GM18870 (cell line): ENCODE measurements around the gene KCNK2.

ENCODE experiments used
- ATAC-seq: cut with Tn5 transposase; IDR thresholded peaks from one replicate; pipeline ENCODE4 v1.9.1; 2021; ENCODE audit warnings: moderate library complexity; ENCODE audit not compliant: unreplicated experiment

Gene KCNK2

GRCh38 chr1:215082532-215083382 lies at the start of gene KCNK2:
TSS of gene KCNK2 (plus strand) at chr1:215082737. CDS start at chr1:215083386, 649 bp downstream.
- no peak for ATAC-seq

- ATAC-seq = no peak
Observed at GRCh38 chr1:215032911-215033526, 49.5 kb upstream of the KCNK2 start.

GRCh38 chr1:215040190-215040589 lies 42.3 kb upstream of the KCNK2 start:
- ATAC-seq = no peak

- ATAC-seq = no peak
Observed at GRCh38 chr1:215043401-215043800, 39.1 kb upstream of the KCNK2 start.

- no peak for ATAC-seq
Observed at GRCh38 chr1:215044151-215044550, 38.4 kb upstream of the KCNK2 start.

- ATAC-seq = no peak
Observed at GRCh38 chr1:215045698-215046308, 36.7 kb upstream of the KCNK2 start.

- no peak for ATAC-seq
Observed at GRCh38 chr1:215052256-215053015, 30.1 kb upstream of the KCNK2 start.

- no peak for ATAC-seq
Observed at GRCh38 chr1:215054266-215054665, 28.3 kb upstream of the KCNK2 start.

GRCh38 chr1:215055281-215055935 lies 27.1 kb upstream of the KCNK2 start:
- ATAC-seq = no peak

- no peak for ATAC-seq
Observed at GRCh38 chr1:215056584-215056983, 26.0 kb upstream of the KCNK2 start.

GRCh38 chr1:215059947-215060346 lies 22.6 kb upstream of the KCNK2 start:
- no peak for ATAC-seq

- no peak for ATAC-seq
Observed at GRCh38 chr1:215064327-215064726, 18.2 kb upstream of the KCNK2 start.

GRCh38 chr1:215071078-215071477 lies 11.5 kb upstream of the KCNK2 start:
- ATAC-seq = no peak

GRCh38 chr1:215076322-215076721 lies 6.2 kb upstream of the KCNK2 start:
- peak; percentile 70 for ATAC-seq

GRCh38 chr1:215079456-215079855 lies 3.1 kb upstream of the KCNK2 start:
- no peak for ATAC-seq

GRCh38 chr1:215081661-215082531 lies 641 bp upstream of the KCNK2 start:
- ATAC-seq = no peak

GRCh38 chr1:215083383-215083961 lies 935 bp downstream of the KCNK2 start:
- ATAC-seq = no peak

- no peak for ATAC-seq
Observed at GRCh38 chr1:215084621-215085020, 2.1 kb downstream of the KCNK2 start.

- ATAC-seq = no peak
Observed at GRCh38 chr1:215087603-215088002, 5.1 kb downstream of the KCNK2 start.
